ENCODE measurements around the gene FHIT. TPM values are rescaled to one million over a fixed set of nuclear protein-coding genes. Genes with fewer than 3 reads are reported as not detected.
"Not testable (repeated sequence)": the region's sequence is repeated elsewhere in the genome, so short reads cannot be mapped to it uniquely, and the experiment has no call there.

FHIT gene
- total RNA-seq, 1 experiment from 2014 or later: 9.8 TPM

- no peaks in the 10 kb centered on the region for H3K4me1 ChIP-seq (replicated peaks; ENCODE audit: insufficient read depth)
- TF ChIP-seq CTCF (conservative IDR thresholded peaks at IDR 0.05) (no peak), EZH2 (IDR thresholded peaks at IDR 0.05; ENCODE audit: low read depth) (no peak)
- no peak overlapping the region for H3K4me2 ChIP-seq
- no peaks in the 10 kb centered on the region for H3K79me2 ChIP-seq (ENCODE audit: low read depth)
- H3K27ac ChIP-seq: no peak overlapping the region
- no peaks in the 10 kb centered on the region for H3K36me3 ChIP-seq (ENCODE audit: low read depth)
- no peak overlapping the region for H3K4me3 ChIP-seq
- no peaks in the 10 kb centered on the region for H3K27me3 ChIP-seq (ENCODE audit: insufficient read depth, low read depth)
- intact Hi-C loops (cut with micrococcal nuclease; ENCODE audit: unreplicated experiment): no loop called here
- ChIA-PET POLR2A (ENCODE audit: unreplicated experiment) (no interaction called here), CTCF (no interaction called here)
- no peak overlapping the region for H2AFZ ChIP-seq
- no peaks in the 10 kb centered on the region for H4K20me1 ChIP-seq (ENCODE audit: insufficient read depth)
- no peaks in the 10 kb centered on the region for H3K9me3 ChIP-seq (ENCODE audit: insufficient read depth, low read depth)
- no peak for DNase-seq
- no peaks in the 10 kb centered on the region for H3K9me2 ChIP-seq (ENCODE audit: insufficient read depth)
- H3F3A ChIP-seq (ENCODE audit: insufficient read depth, low read depth): no peaks in the 10 kb centered on the region
- BruUV-seq (replicated peaks): no TSS peak
Observed at GRCh38 chr3:61222467-61222866, 28.8 kb downstream of the FHIT start.

DNA sequence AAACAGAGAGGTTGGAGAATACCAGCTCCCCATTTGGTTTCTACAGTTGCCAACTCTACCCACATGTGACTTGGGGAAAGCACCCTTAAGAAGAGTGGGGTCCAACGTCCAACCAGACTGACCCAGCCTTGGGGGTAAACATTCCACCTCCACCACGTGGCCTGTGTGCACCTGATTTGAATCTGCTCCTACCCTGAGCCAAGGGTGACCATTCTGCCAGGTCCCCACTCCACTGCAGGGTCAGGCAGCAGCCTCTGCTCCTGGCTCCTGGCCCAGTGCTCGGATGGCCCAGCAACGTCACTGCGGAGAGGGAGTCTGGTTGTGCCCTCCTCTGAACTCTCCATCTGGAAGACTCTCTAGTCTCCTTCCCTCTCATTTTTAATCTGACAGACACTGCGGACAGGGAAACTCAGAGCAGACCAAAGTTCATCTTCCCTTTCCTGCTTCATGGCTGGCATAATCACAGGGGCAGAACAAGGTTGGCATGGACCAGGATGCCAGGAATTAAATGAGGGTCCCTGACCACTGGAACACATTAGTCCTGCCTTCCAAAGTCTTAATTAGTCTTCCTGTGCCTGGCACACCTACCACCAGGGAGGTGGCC lies 29.4 kb downstream of the FHIT start:
- Histone ChIP-seq H3K4me3 (no peak overlapping the region), H3K27me3 (ENCODE audit: insufficient read depth, low read depth) (no peaks in the 10 kb centered on the region), H3K79me2 (ENCODE audit: low read depth) (no peaks in the 10 kb centered on the region), H3K9me3 (ENCODE audit: insufficient read depth, low read depth) (no peaks in the 10 kb centered on the region), H3K36me3 (ENCODE audit: low read depth) (no peaks in the 10 kb centered on the region), H4K20me1 (ENCODE audit: insufficient read depth) (no peaks in the 10 kb centered on the region), H3F3A (ENCODE audit: insufficient read depth, low read depth) (no peaks in the 10 kb centered on the region), H3K27ac (no peak overlapping the region), H3K4me1 (replicated peaks; ENCODE audit: insufficient read depth) (no peaks in the 10 kb centered on the region), H3K4me2 (no peak overlapping the region), H3K9me2 (ENCODE audit: insufficient read depth) (no peaks in the 10 kb centered on the region), H2AFZ (no peak overlapping the region)
- CTCF ChIA-PET: no interaction called here
- POLR2A ChIA-PET (ENCODE audit: unreplicated experiment): no interaction called here
- DNase-seq: no peak
- TF ChIP-seq EZH2 (IDR thresholded peaks at IDR 0.05; ENCODE audit: low read depth): no peak
- no peak for TF ChIP-seq CTCF (conservative IDR thresholded peaks at IDR 0.05)
- intact Hi-C loops (cut with micrococcal nuclease; ENCODE audit: unreplicated experiment): no loop called here
- BruUV-seq (replicated peaks): no TSS peak

- TF ChIP-seq EZH2 (IDR thresholded peaks at IDR 0.05; ENCODE audit: low read depth) (no peak), CTCF (conservative IDR thresholded peaks at IDR 0.05) (no peak)
- H3K36me3 ChIP-seq (ENCODE audit: low read depth): no peaks in the 10 kb centered on the region
- H3K4me3 ChIP-seq: no peak overlapping the region
- H3F3A ChIP-seq (ENCODE audit: insufficient read depth, low read depth): no peaks in the 10 kb centered on the region
- H2AFZ ChIP-seq: no peak overlapping the region
- H3K27me3 ChIP-seq (ENCODE audit: insufficient read depth, low read depth): no peaks in the 10 kb centered on the region
- CTCF ChIA-PET: no interaction called here
- H3K9me3 ChIP-seq (ENCODE audit: insufficient read depth, low read depth): no peaks in the 10 kb centered on the region
- intact Hi-C loops (cut with micrococcal nuclease; ENCODE audit: unreplicated experiment): no loop called here
- no peaks in the 10 kb centered on the region for H3K79me2 ChIP-seq (ENCODE audit: low read depth)
- DNase-seq: no peak
- H3K27ac ChIP-seq: no peak overlapping the region
- H3K4me2 ChIP-seq: no peak overlapping the region
- no TSS peak for BruUV-seq (replicated peaks)
- no peaks in the 10 kb centered on the region for H4K20me1 ChIP-seq (ENCODE audit: insufficient read depth)
- POLR2A ChIA-PET (ENCODE audit: unreplicated experiment): interaction anchor here (0.6 kb wide), 1 partner anchor 310 kb away, joined by 3 read pairs; no protein-coding TSS in a partner anchor
- no peaks in the 10 kb centered on the region for H3K9me2 ChIP-seq (ENCODE audit: insufficient read depth)
- H3K4me1 ChIP-seq (replicated peaks; ENCODE audit: insufficient read depth): no peaks in the 10 kb centered on the region
Observed at GRCh38 chr3:61218504-61218903, 32.7 kb downstream of the FHIT start.

DNA sequence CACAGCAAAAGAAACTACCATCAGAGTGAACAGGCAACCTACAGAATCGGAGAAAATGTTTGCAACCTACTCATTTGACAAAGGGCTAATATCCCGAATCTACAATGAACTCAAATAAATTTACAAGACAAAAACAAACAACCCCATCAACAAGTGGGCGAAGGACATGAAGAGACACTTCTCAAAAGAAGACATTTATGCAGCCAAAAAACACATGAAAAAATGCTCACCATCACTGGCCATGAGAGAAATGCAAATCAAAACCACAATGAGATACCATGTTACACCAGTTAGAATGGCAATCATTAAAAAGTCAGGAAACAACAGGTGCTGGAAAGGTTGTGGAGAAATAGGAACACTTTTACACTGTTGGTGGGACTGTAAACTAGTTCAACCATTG lies 35.1 kb downstream of the FHIT start:
- H3K9me3 ChIP-seq (ENCODE audit: insufficient read depth, low read depth): not testable (repeated sequence)

More for the DNA sequence above, 35.1 kb downstream of the FHIT start:
- POLR2A ChIA-PET (ENCODE audit: unreplicated experiment); H3K4me1 ChIP-seq (replicated peaks; ENCODE audit: insufficient read depth); DNase-seq; intact Hi-C loops (cut with micrococcal nuclease; ENCODE audit: unreplicated experiment); H3K4me2 ChIP-seq; H4K20me1 ChIP-seq (ENCODE audit: insufficient read depth); CTCF ChIA-PET; H3F3A ChIP-seq (ENCODE audit: insufficient read depth, low read depth); H3K9me2 ChIP-seq (ENCODE audit: insufficient read depth); H3K27ac ChIP-seq; H3K36me3 ChIP-seq (ENCODE audit: low read depth); H3K79me2 ChIP-seq (ENCODE audit: low read depth); H2AFZ ChIP-seq; H3K4me3 ChIP-seq; BruUV-seq (replicated peaks); H3K27me3 ChIP-seq (ENCODE audit: insufficient read depth, low read depth): not testable (repeated sequence)

All from PC-9 (cell line).